ENCODE measurements around the gene PPAT. TPM values are rescaled to one million over a fixed set of nuclear protein-coding genes. Genes with fewer than 3 reads are reported as not detected.

PPAT gene
- total RNA-seq, 1 experiment from 2014 or later: 38.3 TPM

DNA sequence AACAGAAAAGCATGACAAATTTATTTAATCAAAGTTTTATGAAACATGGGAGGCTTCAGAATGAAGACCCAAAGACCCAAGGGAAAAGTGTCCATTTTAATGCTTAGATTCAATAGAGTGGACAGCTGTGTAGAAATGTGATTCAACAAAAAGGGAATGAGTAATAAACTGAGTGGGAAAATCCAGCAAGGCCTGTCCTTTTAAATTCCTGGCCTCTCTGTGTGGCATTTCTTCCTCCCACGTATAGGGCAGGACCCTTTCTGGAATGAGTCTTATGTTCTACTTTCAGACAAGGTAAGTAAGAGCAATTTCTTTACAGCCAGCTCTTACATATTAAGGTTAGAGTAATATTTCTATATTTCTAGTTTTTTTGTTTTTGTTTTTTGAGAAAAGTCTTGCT is 62.6 kb downstream of the PPAT start:
- ChIA-PET POLR2A (interaction anchor here (0.5 kb wide), 1 partner anchor 1258 kb away, joined by 18 read pairs; no protein-coding TSS in a partner anchor), CTCF (no interaction called here)
- no TSS peak for BruUV-seq (replicated peaks)
- in situ Hi-C loops (cut with HindIII; ENCODE audit: low pct_unique_long_range_greater_than_20kb, low sequenced_read_pairs): no loop called here
- H3K36me3 ChIP-seq (ENCODE audit: control insufficient read depth, insufficient read depth, low read length): no peaks in the 10 kb centered on the region
- intact Hi-C loops (cut with micrococcal nuclease; ENCODE audit: unreplicated experiment): no loop called here
- no peaks in the 10 kb centered on the region for H3K4me1 ChIP-seq (ENCODE audit: control insufficient read depth, insufficient read depth, low read length)
- H3K27ac ChIP-seq (ENCODE audit: low read length): no peak overlapping the region
- H3K9me3 ChIP-seq (ENCODE audit: control insufficient read depth, insufficient read depth, low read depth, low read length): no peaks in the 10 kb centered on the region
- H3K4me3 ChIP-seq (ENCODE audit: low read depth in 2 of 2, low read length in 2 of 2): no peak overlapping the region
- DNase-seq (ENCODE audit: low read depth, low spot score) (no peak), ATAC-seq (no peak)
- no peaks in the 10 kb centered on the region for H3K27me3 ChIP-seq (ENCODE audit: control insufficient read depth, insufficient read depth, low read length)
- TF ChIP-seq TCF7L2 (IDR thresholded peaks at IDR 0.05; ENCODE audit: low read depth, low read length): no peak
- TF ChIP-seq SIN3A (IDR thresholded peaks at IDR 0.05; ENCODE audit: borderline replicate concordance, insufficient read depth, low read depth, low read length): no peak
- TF ChIP-seq POLR2AphosphoS5 (IDR thresholded peaks at IDR 0.05; ENCODE audit: low read depth, low read length): no peak
- TF ChIP-seq, protein P1, sequence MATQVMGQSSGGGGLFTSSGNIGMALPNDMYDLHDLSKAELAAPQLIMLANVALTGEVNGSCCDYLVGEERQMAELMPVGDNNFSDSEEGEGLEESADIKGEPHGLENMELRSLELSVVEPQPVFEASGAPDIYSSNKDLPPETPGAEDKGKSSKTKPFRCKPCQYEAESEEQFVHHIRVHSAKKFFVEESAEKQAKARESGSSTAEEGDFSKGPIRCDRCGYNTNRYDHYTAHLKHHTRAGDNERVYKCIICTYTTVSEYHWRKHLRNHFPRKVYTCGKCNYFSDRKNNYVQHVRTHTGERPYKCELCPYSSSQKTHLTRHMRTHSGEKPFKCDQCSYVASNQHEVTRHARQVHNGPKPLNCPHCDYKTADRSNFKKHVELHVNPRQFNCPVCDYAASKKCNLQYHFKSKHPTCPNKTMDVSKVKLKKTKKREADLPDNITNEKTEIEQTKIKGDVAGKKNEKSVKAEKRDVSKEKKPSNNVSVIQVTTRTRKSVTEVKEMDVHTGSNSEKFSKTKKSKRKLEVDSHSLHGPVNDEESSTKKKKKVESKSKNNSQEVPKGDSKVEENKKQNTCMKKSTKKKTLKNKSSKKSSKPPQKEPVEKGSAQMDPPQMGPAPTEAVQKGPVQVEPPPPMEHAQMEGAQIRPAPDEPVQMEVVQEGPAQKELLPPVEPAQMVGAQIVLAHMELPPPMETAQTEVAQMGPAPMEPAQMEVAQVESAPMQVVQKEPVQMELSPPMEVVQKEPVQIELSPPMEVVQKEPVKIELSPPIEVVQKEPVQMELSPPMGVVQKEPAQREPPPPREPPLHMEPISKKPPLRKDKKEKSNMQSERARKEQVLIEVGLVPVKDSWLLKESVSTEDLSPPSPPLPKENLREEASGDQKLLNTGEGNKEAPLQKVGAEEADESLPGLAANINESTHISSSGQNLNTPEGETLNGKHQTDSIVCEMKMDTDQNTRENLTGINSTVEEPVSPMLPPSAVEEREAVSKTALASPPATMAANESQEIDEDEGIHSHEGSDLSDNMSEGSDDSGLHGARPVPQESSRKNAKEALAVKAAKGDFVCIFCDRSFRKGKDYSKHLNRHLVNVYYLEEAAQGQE (IDR thresholded peaks at IDR 0.05; ENCODE audit: insufficient read depth in 1 of 2, low read depth in 2 of 2, low read length in 1 of 2): no peak
- TF ChIP-seq, protein P2, sequence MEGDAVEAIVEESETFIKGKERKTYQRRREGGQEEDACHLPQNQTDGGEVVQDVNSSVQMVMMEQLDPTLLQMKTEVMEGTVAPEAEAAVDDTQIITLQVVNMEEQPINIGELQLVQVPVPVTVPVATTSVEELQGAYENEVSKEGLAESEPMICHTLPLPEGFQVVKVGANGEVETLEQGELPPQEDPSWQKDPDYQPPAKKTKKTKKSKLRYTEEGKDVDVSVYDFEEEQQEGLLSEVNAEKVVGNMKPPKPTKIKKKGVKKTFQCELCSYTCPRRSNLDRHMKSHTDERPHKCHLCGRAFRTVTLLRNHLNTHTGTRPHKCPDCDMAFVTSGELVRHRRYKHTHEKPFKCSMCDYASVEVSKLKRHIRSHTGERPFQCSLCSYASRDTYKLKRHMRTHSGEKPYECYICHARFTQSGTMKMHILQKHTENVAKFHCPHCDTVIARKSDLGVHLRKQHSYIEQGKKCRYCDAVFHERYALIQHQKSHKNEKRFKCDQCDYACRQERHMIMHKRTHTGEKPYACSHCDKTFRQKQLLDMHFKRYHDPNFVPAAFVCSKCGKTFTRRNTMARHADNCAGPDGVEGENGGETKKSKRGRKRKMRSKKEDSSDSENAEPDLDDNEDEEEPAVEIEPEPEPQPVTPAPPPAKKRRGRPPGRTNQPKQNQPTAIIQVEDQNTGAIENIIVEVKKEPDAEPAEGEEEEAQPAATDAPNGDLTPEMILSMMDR (IDR thresholded peaks at IDR 0.05): no peak

DNA sequence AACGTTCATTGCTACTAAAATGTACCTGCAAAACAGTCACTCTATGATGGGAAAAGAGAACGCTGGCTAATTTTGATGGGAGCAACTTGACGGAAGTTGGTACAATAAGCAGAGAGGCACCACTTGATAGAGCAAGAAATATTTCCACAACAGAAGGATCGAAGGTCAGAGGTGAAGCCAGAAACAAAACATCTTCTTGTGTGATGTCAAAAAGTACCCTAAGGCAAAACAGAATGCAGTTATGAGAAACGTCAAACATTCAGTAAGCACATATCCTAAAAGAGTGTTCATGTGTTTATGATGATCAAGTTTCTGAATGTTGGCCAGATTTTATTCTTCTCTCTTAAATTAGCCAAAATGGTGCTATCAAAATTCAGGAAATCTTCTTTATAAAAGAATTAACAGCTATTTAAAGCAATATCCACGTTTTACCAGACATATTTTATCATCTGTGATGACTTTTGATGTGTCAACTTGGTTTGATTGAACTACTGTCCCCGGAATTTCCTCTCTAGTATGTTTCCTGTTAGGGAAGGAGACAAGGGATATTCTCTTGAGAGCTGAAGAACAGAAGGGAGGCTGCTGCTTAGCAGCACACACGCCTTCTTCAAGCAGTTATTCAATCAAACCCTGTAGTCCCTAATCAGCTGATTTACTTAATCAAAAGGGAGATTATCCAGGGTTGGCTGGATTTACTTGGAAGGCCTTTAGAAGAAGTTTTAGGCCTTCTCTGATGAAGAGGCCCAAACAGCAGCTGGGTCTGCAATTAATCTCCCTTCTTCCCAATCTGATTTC is 63.8 kb downstream of the PPAT start:
- H3K4me1 ChIP-seq (ENCODE audit: control insufficient read depth, insufficient read depth, low read length): no peaks in the 10 kb centered on the region
- H3K27ac ChIP-seq (ENCODE audit: low read length): no peak overlapping the region
- no TSS peak for BruUV-seq (replicated peaks)
- ATAC-seq (no peak), DNase-seq (ENCODE audit: low read depth, low spot score) (no peak)
- in situ Hi-C loops (cut with HindIII; ENCODE audit: low pct_unique_long_range_greater_than_20kb, low sequenced_read_pairs) (no loop called here), intact Hi-C loops (cut with micrococcal nuclease; ENCODE audit: unreplicated experiment) (no loop called here)
- H3K36me3 ChIP-seq (ENCODE audit: control insufficient read depth, insufficient read depth, low read length): no peaks in the 10 kb centered on the region
- H3K9me3 ChIP-seq (ENCODE audit: control insufficient read depth, insufficient read depth, low read depth, low read length): no peaks in the 10 kb centered on the region
- no peak overlapping the region for H3K4me3 ChIP-seq (ENCODE audit: low read depth in 2 of 2, low read length in 2 of 2)
- no peaks in the 10 kb centered on the region for H3K27me3 ChIP-seq (ENCODE audit: control insufficient read depth, insufficient read depth, low read length)
- TF ChIP-seq TCF7L2 (IDR thresholded peaks at IDR 0.05; ENCODE audit: low read depth, low read length) (no peak), SIN3A (IDR thresholded peaks at IDR 0.05; ENCODE audit: borderline replicate concordance, insufficient read depth, low read depth, low read length) (no peak), POLR2AphosphoS5 (IDR thresholded peaks at IDR 0.05; ENCODE audit: low read depth, low read length) (no peak)
- TF ChIP-seq, protein P2 (IDR thresholded peaks at IDR 0.05): no peak
- TF ChIP-seq, protein P1 (IDR thresholded peaks at IDR 0.05; ENCODE audit: insufficient read depth in 1 of 2, low read depth in 2 of 2, low read length in 1 of 2): no peak
- ChIA-PET POLR2A (no interaction called here), CTCF (no interaction called here)
